ENCODE results near the gene IQCF6.
"Not testable (repeated sequence)": the region's sequence is repeated elsewhere in the genome, so short reads cannot be mapped to it uniquely, and the experiment has no call there.

Gene IQCF6

DNA sequence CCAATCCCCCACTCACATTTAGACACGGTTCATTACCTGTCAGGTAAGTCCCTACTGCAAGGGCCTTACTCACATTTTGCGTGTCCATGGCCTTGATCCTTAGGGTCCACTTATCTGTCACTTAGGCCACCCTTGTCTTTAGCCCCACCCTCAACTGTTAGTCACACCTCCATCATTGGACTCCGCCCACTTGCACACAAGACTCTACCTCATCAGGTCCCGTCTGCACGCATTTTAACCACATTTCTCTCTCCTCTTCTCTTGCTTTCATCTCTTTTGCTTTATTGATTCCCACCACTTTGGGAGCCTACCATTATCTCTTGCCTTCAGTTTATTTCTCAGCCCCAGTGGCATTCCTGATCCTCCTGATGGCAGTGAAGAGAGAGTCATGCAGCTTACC is at the start of gene IQCF6:
IQCF6 (minus strand) TSS at position 101 of the 400 bp plus-strand sequence; CDS start at position 88, 13 bp downstream.
- no peak for DNase-seq (ENCODE audit: low read depth)

DNA sequence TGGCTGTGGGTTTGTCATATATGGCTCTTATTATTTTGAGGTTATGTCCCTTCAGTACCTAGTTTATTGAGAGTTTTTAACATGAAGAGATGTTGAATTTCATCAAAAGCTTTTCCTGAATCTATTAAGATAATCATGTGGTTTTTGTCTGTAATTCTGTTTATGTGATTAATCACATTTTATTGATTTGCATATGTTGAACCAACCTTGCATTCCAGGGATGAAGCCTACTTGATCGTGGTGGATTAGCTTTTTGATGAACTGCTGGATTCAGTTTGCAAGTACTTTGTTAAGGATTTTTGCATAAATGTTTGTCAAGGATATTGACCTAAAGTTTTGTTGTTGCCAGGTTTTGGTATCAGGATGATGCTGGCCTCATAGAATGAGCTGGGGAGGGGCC is 49.3 kb upstream of the IQCF6 start:
- no peak for DNase-seq (ENCODE audit: low read depth)

DNA sequence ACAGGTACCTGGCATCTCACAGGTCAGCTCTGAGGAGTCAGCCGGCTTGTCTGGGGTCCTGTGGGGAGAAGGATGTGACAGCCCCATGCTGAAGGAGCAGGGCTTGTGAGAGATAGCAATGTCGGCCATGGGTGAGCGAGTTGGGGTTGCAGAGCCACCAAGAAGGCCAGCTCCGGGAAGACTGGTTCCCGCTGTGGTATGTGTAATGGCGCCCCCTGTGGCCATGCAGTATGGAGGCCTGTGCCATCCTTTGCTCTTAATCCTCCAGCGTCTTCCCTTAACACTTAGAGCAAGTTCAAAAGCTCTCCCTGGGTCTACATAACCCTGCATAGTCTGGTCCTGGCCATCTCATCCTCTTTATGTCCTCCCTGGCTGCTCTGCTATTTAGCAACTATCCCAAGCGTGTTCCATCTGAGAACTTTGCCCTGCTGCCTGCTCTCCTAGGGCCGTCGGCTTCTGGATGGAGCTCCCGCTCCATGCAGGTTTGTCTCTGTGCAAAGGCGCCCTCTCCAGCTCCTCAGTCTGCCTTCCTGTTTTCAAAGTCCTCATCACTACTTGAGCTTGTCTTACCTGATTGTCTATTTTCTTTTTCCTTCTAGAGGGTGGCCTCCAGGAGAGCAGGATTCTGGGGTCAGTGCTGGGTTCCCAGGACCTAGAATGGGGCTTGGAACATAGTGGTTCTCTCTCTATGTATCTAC is 40.8 kb upstream of the IQCF6 start:
- DNase-seq (ENCODE audit: low read depth), result peak; percentile 14

DNA sequence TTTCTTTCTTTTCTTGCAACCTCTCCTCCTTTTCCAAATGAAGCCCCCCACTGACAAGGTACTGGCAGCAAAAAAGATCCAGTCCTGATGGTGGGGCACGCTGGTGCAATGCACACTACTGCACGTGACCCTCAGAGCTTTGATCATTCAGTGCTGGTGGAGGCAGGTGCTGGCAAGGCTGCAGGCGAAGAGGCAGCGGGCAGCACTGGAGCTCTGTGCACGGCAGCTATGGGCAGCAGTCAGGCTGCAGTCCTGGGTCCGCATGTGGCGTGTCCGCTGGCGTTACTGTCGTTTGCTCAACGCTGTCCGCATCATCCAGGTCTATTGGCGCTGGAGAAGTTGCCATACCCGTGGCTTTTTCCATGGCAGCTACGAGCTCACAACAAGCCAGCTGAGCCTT is 40.1 kb upstream of the IQCF6 start:
- DNase-seq (ENCODE audit: low read depth), result no peak

DNA sequence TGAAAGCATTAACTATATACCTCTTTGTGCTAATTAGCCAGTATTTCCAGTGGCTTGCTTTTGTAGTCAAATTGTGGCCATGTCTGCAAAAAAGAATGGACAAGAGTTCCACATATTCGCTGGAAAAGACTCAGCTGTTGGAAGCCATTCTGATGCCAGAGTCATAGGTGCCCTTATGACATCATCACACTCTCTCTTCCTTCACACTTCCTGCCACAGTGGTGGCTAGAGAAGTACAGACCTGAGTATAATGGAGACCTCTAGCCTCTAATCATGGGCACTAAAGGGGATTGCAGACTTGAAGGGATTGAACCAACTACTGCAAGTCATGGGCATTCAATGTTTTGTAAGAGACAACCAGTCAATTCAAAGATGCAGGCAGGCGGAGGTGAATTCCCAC is 38.3 kb upstream of the IQCF6 start:
- no peak for DNase-seq (ENCODE audit: low read depth)

DNA sequence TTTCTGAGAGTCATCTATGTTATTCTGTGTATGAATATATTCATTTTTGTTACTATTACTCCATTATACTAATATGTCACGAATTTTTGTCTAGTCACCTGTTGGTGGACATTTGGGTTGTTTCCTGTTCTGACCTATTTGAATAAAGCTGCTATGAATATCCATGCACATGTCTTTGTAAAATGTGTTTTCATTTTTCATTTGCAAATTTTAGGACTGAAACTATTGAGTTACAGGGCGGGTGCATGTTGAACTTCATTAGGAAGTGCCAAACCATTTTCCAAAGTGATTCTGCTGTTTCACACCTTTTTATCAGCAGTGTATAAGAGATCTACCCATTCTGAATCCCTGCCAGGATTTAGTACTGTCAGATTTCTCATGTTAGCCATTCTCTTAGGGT is 37.7 kb upstream of the IQCF6 start:
- DNase-seq (ENCODE audit: low read depth), result no peak

DNA sequence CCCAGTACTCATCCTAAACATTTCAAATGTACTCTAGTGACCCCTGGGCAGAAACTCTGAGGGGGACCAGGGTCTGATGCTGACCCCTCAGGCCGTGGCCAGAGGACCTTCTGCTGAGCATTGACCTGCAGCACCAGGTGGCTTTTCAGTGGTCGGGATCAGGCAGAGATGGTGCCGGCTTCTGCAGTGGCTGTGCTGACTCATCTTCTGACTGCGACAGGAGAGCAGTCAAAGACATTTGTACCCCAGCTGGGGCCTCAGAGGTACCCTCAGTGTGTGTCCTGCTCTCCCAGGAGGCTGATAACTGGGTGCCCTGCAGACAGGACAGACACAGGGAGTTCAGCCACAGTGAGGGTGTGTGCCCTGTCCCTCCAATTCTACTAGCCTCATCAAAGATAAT is 36.6 kb upstream of the IQCF6 start:
- no peak for DNase-seq (ENCODE audit: low read depth)

DNA sequence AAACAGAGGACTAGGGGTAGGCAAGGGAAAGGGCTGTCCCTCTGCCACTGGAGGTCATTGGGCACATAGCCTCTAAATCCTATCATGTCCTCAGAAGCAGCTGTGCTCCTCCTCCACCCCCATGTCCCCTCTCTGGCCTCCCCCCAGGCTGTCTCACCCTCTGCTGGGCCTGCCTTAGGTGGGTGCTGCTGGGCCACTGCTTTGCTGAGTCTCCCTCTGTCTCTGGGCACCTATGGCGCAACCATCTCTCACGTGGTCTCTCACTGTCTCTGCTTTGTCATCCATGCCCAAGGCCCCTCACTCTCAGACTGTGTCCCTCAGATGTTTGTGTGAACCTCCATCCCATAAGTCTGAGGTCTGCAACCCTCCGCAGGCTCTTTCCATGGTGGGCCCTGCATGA is 35.0 kb upstream of the IQCF6 start:
- DNase-seq (ENCODE audit: low read depth), result no peak

DNA sequence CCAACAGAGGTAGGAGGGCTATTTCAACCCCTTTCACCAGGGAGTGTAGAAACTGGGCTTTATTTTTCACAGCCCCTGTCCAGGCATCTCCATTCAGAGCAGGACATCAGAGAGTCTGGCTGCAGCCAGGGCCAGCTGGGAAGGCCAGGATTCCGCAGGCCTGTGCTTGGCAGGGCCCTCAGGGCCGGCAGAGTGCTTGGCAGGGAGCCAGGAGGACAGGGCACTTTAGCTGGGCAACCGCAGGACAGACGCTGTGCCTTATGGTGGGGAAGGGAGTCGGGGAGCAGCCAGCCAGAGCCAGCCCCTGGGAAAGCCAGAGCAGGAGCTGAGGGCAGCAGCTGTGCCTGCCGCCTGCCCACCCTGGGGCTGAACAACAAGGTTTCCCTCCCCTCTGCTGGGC is 34.5 kb upstream of the IQCF6 start:
- DNase-seq (ENCODE audit: low read depth), result no peak

DNA sequence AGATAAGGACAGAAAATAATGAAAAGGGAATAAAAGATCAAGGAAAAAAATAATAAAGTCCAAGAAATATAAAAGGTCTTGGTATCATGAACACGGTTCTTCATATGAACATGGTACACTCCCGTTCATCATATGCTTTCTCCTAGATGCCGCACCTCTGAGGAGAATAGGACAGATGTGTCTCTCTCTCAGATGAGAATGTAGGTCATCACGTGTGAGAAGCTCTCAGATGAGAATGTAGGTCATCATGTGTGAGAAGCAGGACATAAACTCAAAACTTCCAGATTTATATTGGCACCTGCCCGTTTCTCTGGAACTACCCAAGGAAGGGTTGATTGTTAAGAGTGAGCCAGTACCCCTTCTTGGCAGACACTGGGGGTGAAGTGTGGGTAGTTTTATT is 29.9 kb upstream of the IQCF6 start:
- DNase-seq (ENCODE audit: low read depth), result no peak

DNA sequence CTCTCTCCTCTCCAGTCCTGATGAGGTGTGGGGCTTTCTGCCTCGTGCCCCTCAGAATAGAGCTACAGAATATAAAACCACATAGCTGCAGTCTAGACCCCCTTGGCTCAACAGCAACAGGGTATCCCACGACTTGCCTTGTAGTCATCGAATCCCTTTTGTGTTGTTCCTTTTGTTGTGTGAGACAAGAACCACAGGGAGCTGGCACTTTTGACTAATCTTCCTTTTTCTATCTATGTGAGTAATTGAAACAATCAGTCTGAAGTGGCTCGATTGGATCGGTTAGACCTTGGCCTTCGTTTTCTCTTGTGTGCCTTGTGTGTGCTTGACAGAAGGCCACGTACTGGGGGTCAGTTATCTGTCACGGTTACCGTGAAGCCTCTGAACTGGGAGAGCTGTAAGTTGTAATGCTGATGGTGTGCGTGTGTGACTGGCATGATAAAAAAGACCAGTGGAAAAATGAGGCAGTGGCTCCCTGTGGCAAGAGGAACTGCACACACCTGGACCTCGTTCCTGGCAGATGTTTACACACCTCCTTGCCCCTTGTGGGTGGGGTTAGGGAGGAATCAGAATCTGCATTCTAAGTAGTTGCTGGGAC is 23.2 kb upstream of the IQCF6 start:
- DNase-seq (ENCODE audit: low read depth), result no peak

DNA sequence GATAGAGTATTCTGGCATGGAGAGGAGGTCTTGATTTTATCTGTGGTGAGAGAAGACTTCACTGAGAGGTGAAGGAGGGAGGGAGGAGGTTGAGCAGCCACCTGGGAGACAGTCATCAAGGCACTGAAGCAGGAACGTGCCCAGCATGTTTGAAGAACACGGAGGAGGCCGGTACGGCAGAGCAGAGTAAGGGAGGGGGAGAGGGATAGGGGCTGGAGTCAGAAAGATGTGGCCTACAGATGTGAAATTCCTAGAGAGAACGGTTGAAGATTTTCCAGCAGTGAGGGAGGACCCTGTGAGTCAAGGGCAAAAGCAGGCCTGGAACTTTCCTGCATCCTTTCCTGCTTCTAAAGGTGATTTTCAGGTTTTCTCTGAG is 21.7 kb upstream of the IQCF6 start:
- no peak for DNase-seq (ENCODE audit: low read depth)

DNA sequence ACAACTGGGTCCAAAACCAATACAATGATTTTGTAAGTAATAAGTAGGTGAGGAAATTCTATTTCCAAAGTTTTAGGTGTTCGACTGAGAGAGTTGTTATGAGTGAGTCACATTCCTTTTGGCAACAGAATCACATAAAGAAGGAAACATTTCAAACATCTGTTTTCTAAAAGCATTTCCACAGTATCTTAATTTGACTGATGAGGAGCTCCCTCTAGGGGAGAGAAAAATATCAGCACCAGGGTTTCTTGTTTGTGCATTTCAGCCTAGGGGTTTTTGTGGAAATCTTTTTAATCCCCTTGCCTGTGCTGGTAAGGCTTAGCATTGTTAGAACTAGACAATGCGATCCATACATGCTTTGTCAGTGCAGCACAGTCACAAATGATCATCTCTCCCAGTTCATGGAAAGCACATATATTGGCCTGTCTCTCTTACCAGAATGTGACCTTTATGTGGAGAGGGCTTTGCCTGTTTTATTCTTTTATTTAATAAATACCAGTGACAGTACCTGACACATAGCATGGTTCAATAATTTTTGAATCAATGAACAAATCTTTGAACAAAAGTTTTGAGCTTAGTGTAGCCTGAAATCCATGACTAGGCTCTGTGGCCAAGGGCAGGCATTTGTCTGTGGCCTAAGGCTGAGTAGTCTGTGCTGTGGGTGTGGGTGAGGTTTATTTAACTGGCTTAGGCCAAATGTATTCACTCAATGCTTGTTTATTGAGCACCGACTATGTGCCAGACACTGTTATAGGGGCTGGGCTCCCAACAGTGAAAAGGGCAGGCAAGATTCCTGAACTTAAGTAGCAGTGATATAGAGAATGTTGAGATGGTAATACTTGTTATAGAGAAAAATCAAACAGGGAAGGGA is 21.1 kb upstream of the IQCF6 start:
- DNase-seq (ENCODE audit: low read depth), result no peak

DNA sequence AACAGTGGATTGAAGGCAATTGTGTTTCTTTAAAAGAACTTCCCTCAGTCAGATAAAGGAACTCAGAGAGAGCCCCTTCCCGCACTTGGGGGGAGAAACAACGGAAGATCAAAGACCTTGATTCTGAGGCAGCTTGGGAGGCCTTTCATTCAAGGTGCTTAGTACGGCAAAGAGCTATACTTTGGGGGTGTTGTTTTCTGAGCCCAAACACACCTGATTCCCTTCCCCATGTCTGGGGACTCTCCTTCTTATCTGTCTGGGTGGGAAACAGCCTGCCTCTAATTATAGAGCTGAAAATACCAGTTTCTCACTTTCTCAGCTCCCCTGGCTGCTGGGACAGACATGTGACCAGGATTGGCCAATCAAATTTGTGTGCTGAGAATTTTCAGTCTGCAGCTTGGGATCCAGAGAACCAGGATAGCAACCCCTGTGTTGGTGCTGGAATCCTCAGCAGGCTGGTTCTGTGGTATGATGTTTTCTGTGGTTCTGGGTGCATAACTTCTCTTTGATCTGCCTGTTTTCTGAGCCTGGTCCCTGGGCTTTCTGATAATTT is 19.4 kb upstream of the IQCF6 start:
- DNase-seq (ENCODE audit: low read depth), result no peak

DNA sequence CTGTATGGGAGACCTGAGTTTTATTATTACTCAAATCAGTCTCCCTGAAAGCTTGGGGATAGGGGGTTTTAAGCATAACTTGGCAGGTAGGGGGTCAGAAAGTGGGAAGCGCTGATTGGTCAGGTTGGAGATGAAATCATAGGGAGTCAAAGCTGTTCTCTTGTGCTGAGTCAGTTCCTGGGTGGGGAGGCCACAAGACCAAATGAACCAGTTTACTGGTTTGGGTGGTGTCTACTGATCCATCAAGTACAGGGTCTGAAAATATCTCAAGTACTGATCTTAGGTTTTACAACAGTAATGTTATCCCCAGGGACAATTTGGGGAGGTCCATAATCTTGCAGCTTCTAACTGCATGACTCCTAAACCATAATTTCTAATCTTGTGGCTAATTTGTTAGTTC is 17.8 kb upstream of the IQCF6 start:
- peak; percentile 3 for DNase-seq (ENCODE audit: low read depth)

DNA sequence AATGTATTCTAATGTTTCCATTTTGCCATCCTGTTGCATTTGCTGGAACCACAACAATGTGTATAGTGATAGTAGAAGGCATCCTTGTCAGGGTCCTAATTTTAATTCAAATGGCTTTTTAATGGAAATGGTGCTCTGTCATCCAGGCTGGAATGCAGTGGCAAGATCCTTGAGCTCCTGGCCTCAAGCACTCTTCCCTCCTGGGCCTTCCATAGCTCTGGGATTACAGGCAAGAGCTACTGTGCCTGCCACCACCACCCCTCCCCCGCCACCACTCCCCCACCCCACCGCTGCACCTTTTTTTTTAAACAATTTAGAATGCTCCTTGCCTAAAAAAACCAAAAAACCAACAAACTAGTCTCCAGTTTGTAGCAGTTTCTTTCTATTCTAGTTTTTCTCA is 15.2 kb upstream of the IQCF6 start:
- no peak for DNase-seq (ENCODE audit: low read depth)

DNA sequence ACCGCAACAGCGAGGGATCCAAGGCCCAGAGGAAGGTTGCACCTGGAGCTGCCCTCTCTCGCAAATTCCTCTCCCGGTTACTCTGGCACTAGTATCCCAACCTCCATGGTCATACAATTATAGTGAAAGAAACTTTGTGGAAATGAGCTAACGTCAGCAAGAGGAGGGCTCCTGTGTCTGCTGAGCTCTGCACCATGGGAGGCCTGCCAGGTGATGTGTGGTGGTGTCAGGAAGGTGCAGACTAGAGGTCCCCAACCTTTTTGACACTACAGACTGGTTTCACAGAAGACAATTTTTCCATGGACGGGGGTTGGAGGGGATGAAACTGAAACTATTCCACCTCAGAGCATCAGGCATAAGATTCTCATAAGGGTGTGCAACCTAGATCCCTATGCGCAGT is 13.2 kb upstream of the IQCF6 start:
- no peak for DNase-seq (ENCODE audit: low read depth)

DNA sequence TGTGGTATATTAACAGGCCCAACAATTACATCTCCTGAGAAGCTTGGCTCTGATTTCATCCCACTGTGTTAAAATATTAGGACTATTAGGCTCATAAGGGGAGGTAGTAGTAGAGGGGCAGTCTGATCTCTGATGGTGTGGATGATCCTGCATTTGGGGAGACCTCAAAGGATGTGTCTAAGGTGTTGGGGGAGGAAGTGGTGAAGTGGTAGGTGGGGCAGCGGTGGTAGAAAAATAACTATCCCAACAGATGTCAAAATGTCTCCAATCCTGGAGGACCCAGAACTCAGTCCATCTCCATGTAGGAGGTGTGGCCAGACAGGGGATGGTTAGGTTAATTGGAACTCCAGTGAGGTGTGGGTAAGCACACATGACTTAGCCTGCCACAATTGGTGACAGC is 10.4 kb upstream of the IQCF6 start:
- no peak for DNase-seq (ENCODE audit: low read depth)

DNA sequence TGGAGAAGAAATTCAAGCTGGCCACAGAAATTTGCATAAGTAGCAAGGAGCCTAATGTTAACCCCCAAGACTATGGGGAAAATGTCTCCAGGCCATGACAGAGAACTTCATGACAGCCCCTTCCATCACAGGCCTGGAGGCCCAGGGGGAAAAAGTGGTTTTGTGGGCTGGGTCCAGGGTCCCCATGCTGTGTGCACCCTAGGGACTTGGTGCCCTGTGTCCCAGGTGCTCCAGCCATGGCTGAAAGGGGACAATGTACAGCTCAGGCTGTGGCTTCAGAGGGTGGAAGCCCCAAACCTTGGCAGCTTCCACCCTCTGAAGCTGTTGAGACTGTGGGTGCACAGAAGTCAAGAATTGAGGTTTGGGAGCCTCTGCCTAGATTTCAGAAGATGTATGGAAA is 8.5 kb upstream of the IQCF6 start:
- not testable (repeated sequence) for DNase-seq (ENCODE audit: low read depth)

DNA sequence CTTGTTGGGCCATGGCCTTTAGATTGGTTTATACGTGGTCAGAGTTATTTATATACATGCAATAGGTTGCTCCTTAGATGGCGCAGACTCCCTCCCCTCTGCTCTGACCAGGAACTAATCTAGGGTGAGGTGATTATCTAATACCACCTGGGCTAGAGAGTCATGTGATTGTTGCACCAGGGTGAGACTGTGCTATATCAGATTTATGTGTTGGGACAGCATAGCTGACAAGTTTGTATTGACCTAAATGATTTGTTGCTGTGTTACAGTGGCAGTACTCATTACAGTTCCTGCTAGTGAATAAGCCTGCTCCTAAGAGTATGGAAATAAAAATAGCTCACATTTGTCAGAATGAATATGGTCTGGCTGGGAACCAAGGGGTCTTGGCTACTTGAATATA is 7.2 kb upstream of the IQCF6 start:
- DNase-seq (ENCODE audit: low read depth), result no peak

DNA sequence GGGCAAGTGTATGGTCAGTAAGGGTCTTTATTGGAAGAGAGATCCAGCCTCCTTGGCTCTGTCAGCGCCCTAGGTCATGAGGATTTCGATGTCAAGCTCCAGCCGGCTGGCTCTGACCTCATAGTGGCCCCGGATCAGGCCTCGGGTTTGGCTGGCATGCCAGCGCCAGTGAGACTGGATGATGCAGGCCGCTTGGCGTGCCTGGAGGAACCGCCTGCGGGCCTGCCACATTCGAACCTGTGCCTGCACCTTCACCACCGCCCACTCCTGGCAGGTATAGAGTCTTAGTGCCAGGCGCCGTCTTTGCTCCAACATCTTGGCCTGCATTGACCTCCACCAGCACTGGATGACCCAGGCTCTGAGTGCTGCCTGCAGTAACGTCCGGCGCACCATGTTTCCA is 483 bp downstream of the IQCF6 start:
- DNase-seq (ENCODE audit: low read depth), result no peak

DNA sequence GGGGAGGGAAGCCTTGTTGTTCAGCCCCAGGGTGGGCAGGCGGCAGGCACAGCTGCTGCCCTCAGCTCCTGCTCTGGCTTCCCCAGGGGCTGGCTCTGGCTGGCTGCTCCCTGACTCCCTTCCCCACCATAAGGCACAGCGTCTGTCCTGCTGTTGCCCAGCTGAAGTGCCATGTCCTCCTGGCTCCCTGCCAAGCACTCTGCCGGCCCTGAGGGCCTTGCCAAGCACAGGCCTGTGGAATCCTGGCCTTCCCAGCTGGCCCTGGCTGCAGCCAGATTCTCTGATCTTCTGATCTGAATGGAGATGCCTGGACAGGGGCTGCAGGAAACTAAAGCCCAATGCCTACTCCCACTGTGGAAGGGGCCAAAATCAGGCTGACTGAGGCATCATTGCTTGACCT is 1.1 kb downstream of the IQCF6 start:
- no peak for DNase-seq (ENCODE audit: low read depth)

DNA sequence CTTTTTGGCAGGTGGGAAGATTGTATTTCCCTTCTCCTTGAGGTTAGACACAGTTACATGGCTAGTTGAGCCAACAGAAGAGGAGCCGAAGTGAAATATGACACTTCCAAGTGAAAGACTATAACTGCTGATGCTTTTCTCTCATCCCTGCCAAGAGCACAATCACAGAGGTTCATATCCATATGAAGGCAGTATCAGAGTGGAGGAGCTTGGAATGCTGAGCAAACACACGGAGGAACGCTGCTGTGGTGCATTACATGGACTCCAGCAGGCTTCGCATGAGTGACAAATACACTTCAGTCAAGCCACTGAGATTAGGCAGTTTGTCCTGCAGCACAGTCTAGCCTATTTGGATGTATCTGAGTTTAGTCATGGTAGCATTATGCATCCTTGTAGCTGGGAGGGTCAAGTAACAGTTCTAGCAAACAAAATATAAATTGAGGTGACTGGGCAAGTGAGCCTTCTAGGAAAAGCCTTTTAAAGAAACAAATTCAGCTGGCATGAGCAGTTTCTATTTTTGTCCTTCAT is 5.4 kb downstream of the IQCF6 start:
- DNase-seq (ENCODE audit: low read depth), result no peak

Data from activated T-cell treated with anti-CD3 and anti-CD28 coated beads for 48 hours (primary cell).